HS-5 (cell line): ENCODE results near the gene MIDN.
A peak's percentile ranks its signal among the peaks of the same experiment; 100 is the strongest.

Experiments used
- DNase-seq: peaks from one replicate; pipeline ENCODE4 v3.0.0-alpha.2; 2012; ENCODE audit warnings: low read depth

Gene MIDN

GRCh38 chr19:1270854-1271527, 22.6 kb downstream of the MIDN start:
- no peak for DNase-seq

- DNase-seq, result no peak
Measured at GRCh38 chr19:1271528-1272422, 23.4 kb downstream of the MIDN start.

GRCh38 chr19:1272423-1273262, 24.3 kb downstream of the MIDN start:
- no peak for DNase-seq

- no peak for DNase-seq
Measured at GRCh38 chr19:1273263-1274041, 25.1 kb downstream of the MIDN start.

GRCh38 chr19:1274081-1274851, 25.9 kb downstream of the MIDN start:
- DNase-seq, result no peak

GRCh38 chr19:1274852-1275259, 26.5 kb downstream of the MIDN start:
- no peak for DNase-seq

- DNase-seq, result peak; percentile 68
Measured at GRCh38 chr19:1275260-1275975, 27.0 kb downstream of the MIDN start, which contains the start of gene FAM174C. FAM174C (plus strand) TSS chr19:1275530; CDS start chr19:1275550, 20 bp downstream.

- no peak for DNase-seq
Measured at GRCh38 chr19:1275976-1276627, 27.7 kb downstream of the MIDN start.

GRCh38 chr19:1276628-1277022, 28.2 kb downstream of the MIDN start:
- no peak for DNase-seq

- no peak for DNase-seq
Measured at GRCh38 chr19:1277061-1277460, 28.7 kb downstream of the MIDN start.

GRCh38 chr19:1278074-1278473, 29.7 kb downstream of the MIDN start:
- DNase-seq, result no peak

- no peak for DNase-seq
Measured at GRCh38 chr19:1278713-1279660, 30.6 kb downstream of the MIDN start.

GRCh38 chr19:1279782-1280341, 31.5 kb downstream of the MIDN start:
- DNase-seq, result no peak

- no peak for DNase-seq
Measured at GRCh38 chr19:1280636-1281568, 32.5 kb downstream of the MIDN start.

GRCh38 chr19:1281569-1282287, 33.3 kb downstream of the MIDN start:
- DNase-seq, result no peak

- DNase-seq, result no peak
Measured at GRCh38 chr19:1282588-1283206, 34.3 kb downstream of the MIDN start.
